Activated CD4-positive, alpha-beta memory T cell treated with anti-CD3 and anti-CD28 coated beads for 36 hours (primary cell): ENCODE data around the gene CISD2. TPM values are rescaled to one million over a fixed set of nuclear protein-coding genes. Genes with fewer than 3 reads are reported as not detected.
"Not testable (repeated sequence)": the region's sequence is repeated elsewhere in the genome, so short reads cannot be mapped to it uniquely, and the experiment has no call there.

Source experiments
- CTCF ChIA-PET: fragments of 350-600 bp; sonication (Branson Sonifier 250); formaldehyde crosslinking; loops from one replicate; lab custom pipeline; 2021; ENCODE audit warnings: antibody characterized with exemption, inconsistent platforms; lab: Charles Lee
- POLR2A ChIA-PET: fragments of 350-600 bp; sonication (Branson Sonifier 250); formaldehyde crosslinking; loops from one replicate; lab custom pipeline; 2021; ENCODE audit warnings: antibody characterized with exemption; lab: Charles Lee
- DNase-seq: peaks from one replicate; pipeline ENCODE4 v3.0.0-alpha.2; 2020
- H3K27ac Mint-ChIP-seq: one replicate; pipeline ENCODE4 v1.8.0; 2021; ENCODE audit warnings: mixed read lengths
- H3K27me3 Mint-ChIP-seq: one replicate; pipeline ENCODE4 v1.8.0; 2021; ENCODE audit warnings: mixed read lengths
- H3K36me3 Mint-ChIP-seq: one replicate; pipeline ENCODE4 v1.8.0; 2021; ENCODE audit warnings: mixed read lengths
- H3K4me1 Mint-ChIP-seq: one replicate; pipeline ENCODE4 v1.8.0; 2021; ENCODE audit warnings: low read depth, mixed read lengths
- H3K4me3 Mint-ChIP-seq: one replicate; pipeline ENCODE4 v1.8.0; 2021; ENCODE audit warnings: mild to moderate bottlenecking, mixed read lengths
- H3K9me3 Mint-ChIP-seq: one replicate; pipeline ENCODE4 v1.8.0; 2021; ENCODE audit warnings: mixed read lengths
- intact Hi-C: fragments of 100-400 bp; cut with micrococcal nuclease; formaldehyde crosslinking; loops from one replicate; pipeline ENCODE4 v1.15.1; 2023
- total RNA-seq, 2 experiments: library from RNA; stranded (reverse); gene quantifications; one replicate each; pipeline ENCODE4 v1.2.3, GENCODE V29; 2021

The CISD2 gene
- total RNA-seq, 2 experiments from 2014 or later: 28.5 to 32.8 TPM

DNA sequence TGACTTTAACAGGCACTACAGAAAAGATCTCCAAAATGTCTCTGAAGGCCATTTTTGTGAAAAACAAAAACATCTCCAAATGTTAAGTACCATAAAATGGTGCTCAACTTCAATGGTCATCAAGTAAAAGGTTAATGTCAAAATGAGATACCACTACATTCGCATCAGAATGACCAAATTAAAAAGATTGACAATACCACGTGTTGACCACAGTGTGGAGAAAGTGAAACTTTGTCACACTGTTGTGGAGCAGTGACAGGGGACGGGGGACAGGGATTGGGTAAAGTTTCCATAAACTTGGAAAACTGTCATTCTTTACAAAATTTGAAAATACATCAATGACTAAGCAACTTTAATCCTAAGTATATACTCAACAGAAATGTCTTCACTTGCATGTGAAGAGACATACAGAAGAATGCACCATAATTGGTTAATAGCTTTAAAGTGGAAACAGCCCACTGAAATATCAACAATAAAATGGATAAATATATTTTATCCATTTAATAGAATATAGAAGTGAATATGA is 19.1 kb upstream of the CISD2 start:
- CTCF ChIA-PET: no interaction called here
- Mint-ChIP-seq H3K4me3 (no peak overlapping the region), H3K27ac (no peak overlapping the region), H3K27me3 (no peaks in the 10 kb centered on the region), H3K36me3 (peaks cover 2% of the 10 kb centered on the region), H3K4me1 (peaks cover 4% of the 10 kb centered on the region), H3K9me3 (no peaks in the 10 kb centered on the region)
- POLR2A ChIA-PET: no interaction called here
- intact Hi-C loops: no loop called here
- DNase-seq: no peak

DNA sequence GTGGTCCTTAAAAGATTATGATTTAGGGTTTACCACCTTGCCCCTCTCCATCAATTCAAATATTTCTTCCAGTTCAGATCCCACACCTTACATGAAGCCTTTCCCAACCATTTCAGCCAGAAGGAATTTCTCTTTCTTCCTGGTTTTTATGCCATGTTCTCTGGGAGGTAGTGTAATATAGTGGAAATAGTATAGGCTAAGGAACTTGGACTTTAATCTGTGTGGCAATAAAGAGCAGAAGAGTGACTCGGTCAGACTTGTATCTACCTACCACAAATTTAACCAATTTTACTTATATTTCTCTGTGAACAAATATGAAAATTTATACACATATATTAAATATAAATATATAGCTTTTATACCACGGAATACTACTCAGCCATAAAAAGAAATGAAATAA is 18.4 kb upstream of the CISD2 start:
- intact Hi-C loops: no loop called here
- CTCF ChIA-PET: no interaction called here
- H3K27ac Mint-ChIP-seq: no peak overlapping the region
- H3K9me3 Mint-ChIP-seq: no peaks in the 10 kb centered on the region
- H3K27me3 Mint-ChIP-seq: no peaks in the 10 kb centered on the region
- no peak for DNase-seq
- POLR2A ChIA-PET: no interaction called here
- H3K36me3 Mint-ChIP-seq: peaks cover 2% of the 10 kb centered on the region
- H3K4me3 Mint-ChIP-seq: no peak overlapping the region
- H3K4me1 Mint-ChIP-seq: peaks cover 4% of the 10 kb centered on the region

- no peak overlapping the region for H3K27ac Mint-ChIP-seq
- DNase-seq: no peak
- H3K36me3 Mint-ChIP-seq: peaks cover 27% of the 10 kb centered on the region
- ChIA-PET POLR2A (interaction anchor here (1.6 kb wide), 1 partner anchor 10 kb away, joined by 5 read pairs; the partner anchor contains the start of gene CISD2), CTCF (no interaction called here)
- H3K27me3 Mint-ChIP-seq: no peaks in the 10 kb centered on the region
- H3K9me3 Mint-ChIP-seq: peaks cover 25% of the 10 kb centered on the region
- H3K4me1 Mint-ChIP-seq: peaks cover 5% of the 10 kb centered on the region
- intact Hi-C loops: no loop called here
- no peak overlapping the region for H3K4me3 Mint-ChIP-seq
These were observed 9.8 kb upstream of the CISD2 start for GRCh38 chr4:102858828-102859464.

DNA sequence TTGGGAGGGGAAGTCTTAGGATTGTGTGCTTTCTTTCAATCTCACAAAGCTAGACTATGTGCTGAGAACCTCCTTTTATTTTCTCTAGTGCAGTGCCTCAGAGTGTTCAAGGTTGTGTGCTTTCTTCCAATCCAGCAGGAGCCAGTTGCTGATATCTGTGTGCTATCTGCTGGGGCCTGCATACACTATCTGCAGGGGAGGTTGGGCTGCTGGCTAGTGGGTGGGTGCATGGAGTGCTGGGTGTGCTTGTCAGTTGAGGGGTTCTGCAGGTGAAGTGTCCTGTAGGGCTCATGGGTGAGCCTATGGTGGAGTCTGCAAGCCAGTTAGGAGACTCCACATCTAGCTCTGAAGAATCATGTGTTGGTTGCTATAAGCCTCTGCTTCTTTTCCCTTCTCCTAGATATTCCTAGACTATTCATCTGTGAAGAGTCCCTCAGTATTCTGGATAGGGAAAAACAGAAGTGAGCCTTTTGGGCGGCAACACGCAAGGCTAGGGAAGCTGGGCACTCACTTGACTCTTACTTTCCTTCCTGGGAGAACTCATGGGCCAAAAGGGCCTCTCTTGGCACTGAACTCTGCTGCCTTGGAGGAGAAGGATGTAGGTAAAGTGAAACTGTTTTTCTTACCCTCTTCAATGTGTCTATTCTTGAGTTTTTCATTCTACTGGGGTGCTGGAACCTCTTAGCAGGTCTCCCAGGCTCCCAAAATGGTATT is 8.0 kb upstream of the CISD2 start:
- intact Hi-C loops: no loop called here
- H3K4me1 Mint-ChIP-seq: peaks cover 21% of the 10 kb centered on the region
- peaks cover 36% of the 10 kb centered on the region for H3K36me3 Mint-ChIP-seq
- no peak overlapping the region for H3K27ac Mint-ChIP-seq
- H3K9me3 Mint-ChIP-seq: peaks cover 25% of the 10 kb centered on the region
- H3K4me3 Mint-ChIP-seq: no peak overlapping the region
- ChIA-PET CTCF (no interaction called here), POLR2A (no interaction called here)
- H3K27me3 Mint-ChIP-seq: no peaks in the 10 kb centered on the region
- DNase-seq: no peak

DNA sequence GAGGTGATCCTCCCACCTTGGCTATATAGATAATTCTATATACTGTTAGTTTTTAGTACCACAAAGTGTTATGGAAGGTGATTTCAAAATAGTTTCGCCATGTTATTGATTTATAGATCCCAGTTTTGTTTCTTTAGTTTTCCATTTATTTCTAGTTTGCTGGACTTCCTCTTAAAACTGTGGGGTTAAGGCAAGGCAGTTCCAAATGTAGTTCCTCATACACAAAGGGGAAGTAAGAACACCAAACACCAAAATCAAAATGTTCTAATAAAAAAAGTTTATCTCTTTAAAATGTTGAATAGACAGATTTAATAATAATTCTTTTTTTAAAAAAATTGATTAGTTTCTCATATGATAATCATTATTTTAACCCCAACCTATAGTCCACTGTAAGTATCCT is 6.8 kb upstream of the CISD2 start:
- Mint-ChIP-seq H3K4me3 (no peak overlapping the region), H3K36me3 (peaks cover 42% of the 10 kb centered on the region), H3K27ac (no peak overlapping the region), H3K4me1 (peaks cover 32% of the 10 kb centered on the region), H3K27me3 (no peaks in the 10 kb centered on the region), H3K9me3 (peaks cover 25% of the 10 kb centered on the region)
- CTCF ChIA-PET: no interaction called here
- DNase-seq: no peak
- intact Hi-C loops: no loop called here
- POLR2A ChIA-PET: no interaction called here

- Mint-ChIP-seq H3K27ac (no peak overlapping the region), H3K27me3 (no peaks in the 10 kb centered on the region), H3K4me3 (no peak overlapping the region), H3K4me1 (peaks cover 39% of the 10 kb centered on the region), H3K9me3 (peaks cover 25% of the 10 kb centered on the region), H3K36me3 (peaks cover 42% of the 10 kb centered on the region)
- intact Hi-C loops: no loop called here
- POLR2A ChIA-PET: no interaction called here
- CTCF ChIA-PET: no interaction called here
- no peak for DNase-seq
These were observed 6.0 kb upstream of the CISD2 start for GRCh38 chr4:102862747-102863146.

GRCh38 chr4:102865327-102865726 is 3.5 kb upstream of the CISD2 start:
- CTCF ChIA-PET, H3K9me3 Mint-ChIP-seq, H3K27me3 Mint-ChIP-seq, H3K4me3 Mint-ChIP-seq, DNase-seq, POLR2A ChIA-PET, intact Hi-C loops, H3K27ac Mint-ChIP-seq: not testable (repeated sequence)
- Mint-ChIP-seq H3K4me1 (peaks cover 39% of the 10 kb centered on the region), H3K36me3 (peaks cover 29% of the 10 kb centered on the region)

GRCh38 chr4:102867278-102868152 is 1.3 kb upstream of the CISD2 start:
- ChIA-PET POLR2A (interaction anchor here (0.7 to 3.8 kb wide), 6 partner anchors 27 to 208 kb away, joined by 3 to 147 read pairs (median 8); partner anchors contain the start of genes MANBA and UBE2D3), CTCF (interaction anchor here (0.6 to 2.4 kb wide), 3 partner anchors 13 to 64 kb away, joined by 3 to 15 read pairs (median 6); partner anchors contain the start of gene UBE2D3)
- DNase-seq: no peak
- intact Hi-C loops: loop anchor here (1.0 to 2.0 kb wide), 5 partner anchors 21 to 522 kb away; partner anchors contain the start of genes SLC39A8 and SLC9B2
- peak overlapping the region; percentile 98 for H3K4me3 Mint-ChIP-seq
- H3K27ac Mint-ChIP-seq: peak overlapping the region; percentile 98
- H3K4me1 Mint-ChIP-seq: peaks cover 50% of the 10 kb centered on the region
- H3K36me3 Mint-ChIP-seq: peaks cover 24% of the 10 kb centered on the region
- no peaks in the 10 kb centered on the region for H3K9me3 Mint-ChIP-seq
- no peaks in the 10 kb centered on the region for H3K27me3 Mint-ChIP-seq

- Mint-ChIP-seq H3K36me3 (peaks cover 25% of the 10 kb centered on the region), H3K27me3 (no peaks in the 10 kb centered on the region), H3K9me3 (no peaks in the 10 kb centered on the region), H3K4me3 (peak overlapping the region; percentile 98), H3K4me1 (peaks cover 54% of the 10 kb centered on the region), H3K27ac (peak overlapping the region; percentile 98)
- intact Hi-C loops: loop anchor here (1.0 to 2.0 kb wide), 5 partner anchors 21 to 523 kb away; partner anchors contain the start of genes SLC39A8 and SLC9B2
- CTCF ChIA-PET: interaction anchor here (0.6 to 2.4 kb wide), 4 partner anchors 13 to 231 kb away, joined by 3 to 15 read pairs (median 4); partner anchors contain the start of genes BDH2 and UBE2D3
- peak; percentile 41 for DNase-seq
- POLR2A ChIA-PET: interaction anchor here (0.7 to 3.8 kb wide), 8 partner anchors 9 to 207 kb away, joined by 3 to 147 read pairs (median 6); partner anchors contain the start of genes MANBA and UBE2D3
These were observed 525 bp upstream of the CISD2 start for GRCh38 chr4:102868153-102868780.

DNA sequence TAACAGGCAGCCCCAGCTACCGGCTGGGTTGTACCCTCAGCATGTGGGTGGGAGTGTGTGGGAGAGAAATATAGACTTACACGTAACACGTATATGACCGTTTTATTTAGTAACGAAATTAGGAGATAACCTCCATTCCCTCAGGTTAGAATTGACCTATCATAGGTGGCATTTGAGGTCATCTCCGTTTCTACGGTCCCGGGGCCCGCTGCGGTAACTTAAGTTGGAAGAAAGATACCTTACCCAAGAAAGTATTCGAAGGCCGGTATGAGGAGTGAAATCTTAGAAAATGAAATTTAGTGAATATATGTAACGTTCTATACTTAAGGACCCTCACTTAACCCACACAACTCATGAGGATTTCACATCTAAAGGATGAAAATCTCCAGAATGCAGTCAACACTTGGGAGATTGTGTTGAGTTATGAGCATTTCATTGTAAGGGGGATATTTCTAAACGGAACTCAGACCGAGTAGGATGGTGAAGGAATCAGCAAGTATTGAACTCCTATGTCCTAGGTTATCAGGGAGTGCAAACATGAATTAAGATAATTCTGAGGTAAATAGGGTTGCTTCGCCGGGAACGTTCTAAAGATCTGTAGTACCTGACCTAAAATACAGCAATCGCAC is 891 bp downstream of the CISD2 start:
- peak overlapping the region; percentile 98 for H3K4me3 Mint-ChIP-seq
- CTCF ChIA-PET: interaction anchor here (0.6 to 2.4 kb wide), 7 partner anchors 11 to 229 kb away, joined by 3 to 15 read pairs (median 4); partner anchors contain the start of genes BDH2 and UBE2D3
- H3K36me3 Mint-ChIP-seq: peaks cover 29% of the 10 kb centered on the region
- H3K4me1 Mint-ChIP-seq: peaks cover 51% of the 10 kb centered on the region
- no peak for DNase-seq
- no peaks in the 10 kb centered on the region for H3K9me3 Mint-ChIP-seq
- H3K27ac Mint-ChIP-seq: peak overlapping the region; percentile 98
- POLR2A ChIA-PET: interaction anchor here (0.6 to 3.8 kb wide), 11 partner anchors 11 to 292 kb away, joined by 3 to 147 read pairs (median 7); partner anchors contain the start of genes MANBA, SLC9B2 and UBE2D3
- no peaks in the 10 kb centered on the region for H3K27me3 Mint-ChIP-seq
- intact Hi-C loops: loop anchor here (1.0 to 2.0 kb wide), 8 partner anchors 19 to 417 kb away; partner anchors contain the start of genes MANBA, NFKB1, SLC9B1 and SLC9B2
